Measurements from ENCODE around the gene CAVIN1.
"Not testable (repeated sequence)": the region's sequence is repeated elsewhere in the genome, so short reads cannot be mapped to it uniquely, and the experiment has no call there.

CAVIN1 gene

GRCh38 chr17:42429726-42430447, 6.8 kb upstream of the CAVIN1 start:
- DNase-seq: no peak

GRCh38 chr17:42428141-42428944, 5.3 kb upstream of the CAVIN1 start:
- peak; percentile 40 for DNase-seq

- no peak for DNase-seq
Measured at GRCh38 chr17:42424991-42425610, 2.0 kb upstream of the CAVIN1 start.

- no peak for DNase-seq
Measured at GRCh38 chr17:42423766-42424165, 710 bp upstream of the CAVIN1 start.

GRCh38 chr17:42422412-42422957, 571 bp downstream of the CAVIN1 start:
- no peak for DNase-seq

- no peak for DNase-seq
Measured at GRCh38 chr17:42421507-42422338, 1.3 kb downstream of the CAVIN1 start.

- DNase-seq: no peak
Measured at GRCh38 chr17:42421136-42421506, 1.9 kb downstream of the CAVIN1 start.

GRCh38 chr17:42417981-42418380, 5.1 kb downstream of the CAVIN1 start:
- not testable (repeated sequence) for DNase-seq

GRCh38 chr17:42414704-42415409, 8.2 kb downstream of the CAVIN1 start:
- no peak for DNase-seq

- DNase-seq: no peak
Measured at GRCh38 chr17:42413464-42414040, 9.5 kb downstream of the CAVIN1 start.

GRCh38 chr17:42411905-42412679, 11.0 kb downstream of the CAVIN1 start:
- no peak for DNase-seq

GRCh38 chr17:42411361-42411760, 11.7 kb downstream of the CAVIN1 start:
- no peak for DNase-seq

GRCh38 chr17:42410319-42410685, 12.8 kb downstream of the CAVIN1 start:
- DNase-seq: no peak

GRCh38 chr17:42409523-42410318, 13.3 kb downstream of the CAVIN1 start:
- DNase-seq: no peak

- DNase-seq: no peak
Measured at GRCh38 chr17:42408061-42408460, 15.0 kb downstream of the CAVIN1 start.

GRCh38 chr17:42407289-42407836, 15.7 kb downstream of the CAVIN1 start:
- peak; percentile 64 for DNase-seq

- no peak for DNase-seq
Measured at GRCh38 chr17:42406615-42407288, 16.3 kb downstream of the CAVIN1 start.

GRCh38 chr17:42405963-42406495, 17.0 kb downstream of the CAVIN1 start:
- peak; percentile 35 for DNase-seq

GRCh38 chr17:42405076-42405475, 18.0 kb downstream of the CAVIN1 start:
- no peak for DNase-seq
